OCI-LY7 (cell line): ENCODE results near the gene PHF12. TPM values are rescaled to one million over a fixed set of nuclear protein-coding genes. Genes with fewer than 3 reads are reported as not detected.
"Not testable (repeated sequence)": the region's sequence is repeated elsewhere in the genome, so short reads cannot be mapped to it uniquely, and the experiment has no call there.

Source experiments
- BruUV-seq: library from RNA; stranded (reverse); fragments of 400-500 nt; replicated peaks from 2 replicates; lab custom pipeline; 2021; lab: Mats Ljungman, UMichigan
- CTCF ChIA-PET: fragments of 300-600 bp; sonication (Branson Sonifier 250); formaldehyde crosslinking; loops from one replicate; lab custom pipeline; 2022; ENCODE audit warnings: antibody characterized with exemption; ENCODE audit not compliant: unreplicated experiment; lab: Charles Lee
- POLR2A ChIA-PET: fragments of 300-600 bp; sonication (Branson Sonifier 250); formaldehyde crosslinking; loops from one replicate; lab custom pipeline; 2022; ENCODE audit warnings: antibody characterized with exemption; lab: Charles Lee
- DNase-seq: peaks from one replicate; pipeline ENCODE4 v3.0.0-alpha.2; 2015; ENCODE audit warnings: low spot score
- H2AFZ ChIP-seq: fragments of 200-600 bp; sonication (generic), shearing (Covaris generic); 2 replicates; pipeline ENCODE4 v1.6.1; 2014; ENCODE audit warnings: mild to moderate bottlenecking, antibody characterized with exemption, low read length, moderate library complexity
- H3K27ac ChIP-seq: fragments of 200-600 bp; sonication (generic); 2 replicates; pipeline ENCODE4 v1.5.1; 2014; ENCODE audit warnings: mixed run types, low read depth, mild to moderate bottlenecking, moderate library complexity, low read length, inconsistent platforms; ENCODE audit not compliant: poor library complexity, severe bottlenecking
- H3K36me3 ChIP-seq: fragments of 200-600 bp; sonication (generic); 2 replicates; pipeline ENCODE4 v1.6.1; 2014; ENCODE audit warnings: mild to moderate bottlenecking, antibody characterized with exemption, low read length, moderate library complexity, mixed read lengths; ENCODE audit not compliant: insufficient read depth
- H3K4me1 ChIP-seq: fragments of 200-600 bp; sonication (generic); 2 replicates; pipeline ENCODE4 v1.5.1; 2014; ENCODE audit warnings: mild to moderate bottlenecking, low read length; ENCODE audit not compliant: insufficient read depth, poor library complexity, severe bottlenecking
- H3K4me2 ChIP-seq: fragments of 200-600 bp; sonication (generic); 2 replicates; pipeline ENCODE4 v1.6.1; 2014; ENCODE audit warnings: mild to moderate bottlenecking, low read length
- H3K4me3 ChIP-seq: fragments of 200-600 bp; sonication (generic); 2 replicates; pipeline ENCODE4 v1.5.1; 2014; ENCODE audit warnings: mild to moderate bottlenecking, low read depth, low read length; ENCODE audit not compliant: poor library complexity, severe bottlenecking
- H3K79me2 ChIP-seq: fragments of 200-600 bp; sonication (generic); 2 replicates; pipeline ENCODE4 v1.6.1; 2016; ENCODE audit warnings: low read depth, mild to moderate bottlenecking, low read length, moderate library complexity, mixed read lengths; ENCODE audit not compliant: insufficient read depth
- H3K9me2 ChIP-seq: fragments of 200-600 bp; sonication (generic); 2 replicates; pipeline ENCODE4 v1.6.1; 2016; ENCODE audit warnings: mild to moderate bottlenecking, low read length, mixed read lengths; ENCODE audit not compliant: insufficient read depth
- H3K9me3 ChIP-seq: fragments of 200-600 bp; sonication (generic); 2 replicates; pipeline ENCODE4 v1.6.1; 2014; ENCODE audit warnings: mild to moderate bottlenecking, mixed run types, low read length, mixed read lengths
- H4K20me1 ChIP-seq: fragments of 200-600 bp; sonication (generic); 2 replicates; pipeline ENCODE4 v1.6.1; 2014; ENCODE audit warnings: mild to moderate bottlenecking, antibody characterized with exemption, low read length, moderate library complexity, mixed read lengths; ENCODE audit not compliant: insufficient read depth
- CTCF ChIP-seq: fragments of 200-600 bp; sonication (generic); conservative IDR thresholded peaks from 2 replicates; pipeline ENCODE4 v1.5.1; 2014; ENCODE audit warnings: mild to moderate bottlenecking, antibody characterized with exemption, low read length, moderate library complexity, mixed read lengths
- EZH2phosphoT487 ChIP-seq: fragments of 200-600 bp; sonication (generic); IDR thresholded peaks from 2 replicates; pipeline ENCODE4 v1.6.1; 2018; ENCODE audit warnings: low read depth, borderline replicate concordance, mild to moderate bottlenecking, mixed run types, antibody characterized with exemption, low read length, moderate library complexity, mixed read lengths
- intact Hi-C: fragments of 100-400 bp; cut with micrococcal nuclease; formaldehyde crosslinking; loops from one replicate; pipeline ENCODE4 v1.10.0; 2022; ENCODE audit not compliant: unreplicated experiment
- total RNA-seq, 2 experiments: library from RNA; depleted of rRNA in 1 of 2; stranded (reverse); fragments of >200 nt in 1 of 2; shearing (Covaris generic) in 1 of 2; gene quantifications; 2 replicates each; pipeline ENCODE4 v1.2.3, GENCODE V29; 2014 to 2022

Gene PHF12
- total RNA-seq, 2 experiments from 2014 or later = 40.6 to 62.5 TPM

GRCh38 chr17:28935744-28936460 lies 15.4 kb downstream of the PHF12 start:
- H3K4me1 ChIP-seq = peaks cover 5% of the 10 kb centered on the region
- H3K79me2 ChIP-seq = peaks cover 83% of the 10 kb centered on the region
- peaks cover 15% of the 10 kb centered on the region for H4K20me1 ChIP-seq
- intact Hi-C loops = no loop called here
- H3K4me2 ChIP-seq = no peak overlapping the region
- TF ChIP-seq EZH2phosphoT487 (no peak), CTCF (no peak)
- ChIA-PET CTCF (no interaction called here), POLR2A (interaction anchor here (1.1 kb wide), 1 partner anchor 16 kb away, joined by 3 read pairs; the partner anchor contains the start of gene PHF12)
- no peak overlapping the region for H3K4me3 ChIP-seq
- no TSS peak for BruUV-seq
- H2AFZ ChIP-seq = no peak overlapping the region
- no peak overlapping the region for H3K27ac ChIP-seq
- H3K36me3 ChIP-seq = peaks cover 90% of the 10 kb centered on the region
- no peaks in the 10 kb centered on the region for H3K9me2 ChIP-seq
- DNase-seq = no peak
- H3K9me3 ChIP-seq = no peaks in the 10 kb centered on the region

GRCh38 chr17:28934508-28934907 lies 16.8 kb downstream of the PHF12 start:
- H3K27ac ChIP-seq, POLR2A ChIA-PET, H3K4me2 ChIP-seq, H3K9me3 ChIP-seq, H2AFZ ChIP-seq, DNase-seq, H3K4me3 ChIP-seq, H3K9me2 ChIP-seq, BruUV-seq, H3K4me1 ChIP-seq, CTCF ChIA-PET, intact Hi-C loops: not testable (repeated sequence)
- H4K20me1 ChIP-seq = peaks cover 15% of the 10 kb centered on the region; the same call in 1 of the 2 replicates
- peaks cover 73% of the 10 kb centered on the region for H3K79me2 ChIP-seq
- H3K36me3 ChIP-seq = peaks cover 90% of the 10 kb centered on the region

- Histone ChIP-seq H3K4me2 (no peak overlapping the region), H3K27ac (no peak overlapping the region), H3K9me2 (no peaks in the 10 kb centered on the region), H3K9me3 (no peaks in the 10 kb centered on the region), H3K4me1 (peaks cover 7% of the 10 kb centered on the region), H2AFZ (no peak overlapping the region), H3K79me2 (peaks cover 32% of the 10 kb centered on the region), H4K20me1 (no peaks in the 10 kb centered on the region; the same call in 1 of the 2 replicates), H3K36me3 (peaks cover 94% of the 10 kb centered on the region), H3K4me3 (no peak overlapping the region)
- ChIA-PET POLR2A (interaction anchor here (0.5 to 1.3 kb wide), 6 partner anchors 18 to 374 kb away, joined by 4 to 9 read pairs (median 4); no protein-coding TSS in a partner anchor), CTCF (interaction anchor here (1.0 kb wide), 1 partner anchor 16 kb away, joined by 3 read pairs; no protein-coding TSS in a partner anchor)
- TF ChIP-seq CTCF (no peak), EZH2phosphoT487 (no peak)
- no peak for DNase-seq
- no TSS peak for BruUV-seq
- intact Hi-C loops = no loop called here
Observed at GRCh38 chr17:28929787-28930186, 21.5 kb downstream of the PHF12 start.
